ENCODE results near the gene KRTAP19-5. TPM values are rescaled to one million over a fixed set of nuclear protein-coding genes. Genes with fewer than 3 reads are reported as not detected.
"Not testable (repeated sequence)": the region's sequence is repeated elsewhere in the genome, so short reads cannot be mapped to it uniquely, and the experiment has no call there.

Gene KRTAP19-5
- total RNA-seq = not detected
- long read RNA-seq = 0 reads

- DNase-seq (ENCODE audit: missing footprints) = no peak
- ATAC-seq = no peak
- intact Hi-C loops (cut with DNase I) = no loop called here
Measured at GRCh38 chr21:30502041-30502440, at the start of gene KRTAP19-5. Gene KRTAP19-5, minus strand, starts transcription at chr21:30502141. Its CDS starts 51 bp downstream, at chr21:30502090.

DNA sequence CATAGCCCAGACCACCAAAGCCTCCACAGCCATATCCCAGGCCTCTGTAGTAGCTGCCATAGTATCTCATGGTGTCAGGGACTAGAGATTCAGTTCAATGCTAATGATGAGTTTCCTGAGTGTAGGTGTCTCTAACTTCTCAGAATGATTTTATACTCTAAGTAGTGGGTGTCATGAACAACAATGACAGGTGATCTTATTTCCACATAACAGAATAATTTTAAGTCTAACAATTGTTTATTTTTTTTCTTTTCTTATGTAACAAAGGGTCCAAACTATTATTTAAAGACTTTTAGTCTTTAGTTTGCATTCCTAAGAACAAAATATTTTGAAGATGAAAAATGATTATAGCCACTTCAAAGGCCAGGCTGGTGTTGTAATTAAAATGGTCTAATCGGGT is 39.8 kb upstream of the KRTAP19-5 start, which contains the start of gene KRTAP19-6:
KRTAP19-6 (minus strand) TSS at position 101 of the 400 bp plus-strand sequence; CDS start at position 70, 31 bp downstream.
- intact Hi-C loops (cut with DNase I) = no loop called here
- ATAC-seq (no peak), DNase-seq (ENCODE audit: missing footprints) (no peak)

- intact Hi-C loops (cut with DNase I) = no loop called here
Measured at GRCh38 chr21:30518876-30519275, 16.9 kb upstream of the KRTAP19-5 start.

DNA sequence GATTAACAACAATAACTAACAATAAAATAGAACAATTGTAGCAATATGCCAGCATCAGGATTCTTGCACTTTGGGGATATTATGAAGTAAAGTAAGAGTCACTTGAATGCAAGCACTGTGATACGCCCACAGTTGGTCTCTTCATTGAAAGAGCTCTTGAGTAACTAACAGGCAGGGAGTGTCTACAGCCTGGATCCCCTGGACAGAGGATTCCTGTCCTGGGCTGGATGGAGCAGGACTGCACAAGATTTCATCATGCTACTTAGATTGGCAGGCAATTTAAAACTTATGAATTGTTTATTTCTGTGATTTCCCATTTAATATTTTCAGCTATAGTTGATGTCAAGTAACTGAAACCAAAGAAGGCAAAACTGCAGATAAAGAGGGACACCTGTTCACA is 13.7 kb upstream of the KRTAP19-5 start:
- DNase-seq (ENCODE audit: missing footprints) (no peak), ATAC-seq (no peak)
- intact Hi-C loops (cut with DNase I) = no loop called here

More at GRCh38 chr21:30518876-30519275, 16.9 kb upstream of the KRTAP19-5 start:
- no peak for DNase-seq (ENCODE audit: missing footprints)
- ATAC-seq = no peak

DNA sequence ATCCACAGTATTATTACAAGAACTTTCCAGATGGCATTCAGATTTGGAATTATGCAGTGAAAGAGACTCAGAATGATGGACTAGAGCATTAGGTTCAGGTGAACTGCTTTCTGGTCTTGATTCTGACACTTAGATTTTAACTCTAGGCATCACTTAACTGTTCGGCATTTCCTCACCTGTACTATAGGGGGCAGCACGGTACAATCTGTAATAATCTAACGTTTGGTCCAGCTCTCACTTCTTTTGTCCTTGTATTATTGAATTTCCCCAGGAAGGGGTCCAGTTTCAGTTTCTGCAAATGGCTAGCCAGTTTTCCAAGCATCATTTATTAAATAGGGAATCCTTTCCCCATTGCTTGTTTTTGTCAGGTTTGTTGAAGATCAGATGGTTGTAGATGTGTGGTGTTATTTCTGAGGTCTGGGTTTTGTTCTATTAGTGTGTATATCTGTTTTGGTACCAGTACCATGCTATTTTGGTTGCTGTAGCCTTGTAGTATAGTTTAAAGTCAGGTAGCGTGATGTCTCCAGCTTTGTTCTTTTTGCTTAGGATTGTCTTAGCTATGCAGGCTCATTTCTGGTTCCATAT is 3.8 kb upstream of the KRTAP19-5 start:
- DNase-seq (ENCODE audit: missing footprints); intact Hi-C loops (cut with DNase I); ATAC-seq: not testable (repeated sequence)

- intact Hi-C loops (cut with DNase I) = no loop called here
- ATAC-seq = no peak
- no peak for DNase-seq (ENCODE audit: missing footprints)
Measured at GRCh38 chr21:30497065-30497464, 4.9 kb downstream of the KRTAP19-5 start, which contains the start of gene KRTAP19-4. Gene KRTAP19-4, minus strand, starts transcription at chr21:30497165. Its CDS starts 55 bp downstream, at chr21:30497110.

DNA sequence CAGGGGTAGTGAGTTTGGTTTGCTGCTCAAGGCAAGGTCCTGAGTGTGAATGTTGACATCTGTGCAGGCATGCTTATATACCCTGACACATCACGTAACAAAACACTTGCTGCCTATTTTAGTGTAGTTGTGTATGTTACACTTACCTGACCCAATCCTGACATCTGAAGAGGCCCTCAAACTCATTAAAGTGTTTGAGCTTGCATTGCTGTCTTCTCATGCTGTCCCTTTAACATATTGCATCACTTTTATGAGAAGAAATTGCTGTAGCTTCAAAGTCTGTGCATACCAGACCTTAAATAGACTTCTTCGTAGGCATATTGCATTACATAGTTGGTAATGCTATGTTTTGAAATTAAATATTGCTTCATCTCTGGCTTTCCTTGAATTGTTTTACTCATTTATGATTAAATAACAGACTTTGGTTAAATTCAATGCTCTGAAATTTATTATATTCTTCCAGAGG is 9.9 kb downstream of the KRTAP19-5 start, which contains the start of gene KRTAP19-3:
KRTAP19-3 (minus strand) TSS at position 51 of the 466 bp plus-strand sequence. CDS start 56 bp downstream, outside the sequence.
- ATAC-seq (no peak), DNase-seq (ENCODE audit: missing footprints) (no peak)
- intact Hi-C loops (cut with DNase I) = no loop called here

- no peak for ATAC-seq
- DNase-seq (ENCODE audit: missing footprints) = no peak
Measured at GRCh38 chr21:30487336-30487735, 14.6 kb downstream of the KRTAP19-5 start, which contains the start of gene KRTAP19-2. Gene KRTAP19-2, minus strand, starts transcription at chr21:30487436. Its CDS starts 88 bp downstream, at chr21:30487348.

GRCh38 chr21:30486180-30486579 is 15.8 kb downstream of the KRTAP19-5 start:
- no peak for ATAC-seq
- DNase-seq (ENCODE audit: missing footprints) = no peak
- intact Hi-C loops (cut with DNase I) = no loop called here

More at GRCh38 chr21:30487336-30487735, 14.6 kb downstream of the KRTAP19-5 start, which contains the start of gene KRTAP19-2:
- intact Hi-C loops (cut with DNase I) = no loop called here

GRCh38 chr21:30482130-30482529 is 19.8 kb downstream of the KRTAP19-5 start:
- intact Hi-C loops (cut with DNase I) = loop anchor here (5.0 kb wide), 1 partner anchor 85 kb away; no protein-coding TSS in a partner anchor
- ATAC-seq (no peak), DNase-seq (ENCODE audit: missing footprints) (no peak)

DNA sequence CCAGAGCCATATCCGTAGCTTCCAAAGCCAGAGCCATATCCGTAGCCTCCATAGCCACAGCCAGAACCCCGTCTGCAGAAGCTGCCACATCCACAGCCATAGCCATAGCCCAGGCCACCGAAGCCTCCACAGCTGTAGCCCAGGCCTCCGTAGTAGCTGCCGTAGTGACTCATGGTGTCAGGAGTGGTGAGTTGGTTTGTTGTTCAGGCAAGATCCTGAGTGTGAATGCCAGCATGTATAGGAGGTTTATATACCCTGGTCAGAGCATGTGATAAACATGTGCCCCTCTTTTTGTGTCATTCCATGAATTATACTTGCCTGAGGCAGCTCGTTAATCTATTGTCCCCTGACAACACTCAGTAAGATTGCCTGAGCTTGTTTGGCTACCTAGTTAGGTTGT is 21.8 kb downstream of the KRTAP19-5 start, which contains the start of gene KRTAP19-1:
KRTAP19-1 (minus strand) TSS at position 223 of the 400 bp plus-strand sequence; CDS start at position 173, 50 bp downstream.
- ATAC-seq (no peak), DNase-seq (ENCODE audit: missing footprints) (no peak)
- intact Hi-C loops (cut with DNase I) = loop anchor here (5.0 kb wide), 1 partner anchor 87 kb away; no protein-coding TSS in a partner anchor

DNA sequence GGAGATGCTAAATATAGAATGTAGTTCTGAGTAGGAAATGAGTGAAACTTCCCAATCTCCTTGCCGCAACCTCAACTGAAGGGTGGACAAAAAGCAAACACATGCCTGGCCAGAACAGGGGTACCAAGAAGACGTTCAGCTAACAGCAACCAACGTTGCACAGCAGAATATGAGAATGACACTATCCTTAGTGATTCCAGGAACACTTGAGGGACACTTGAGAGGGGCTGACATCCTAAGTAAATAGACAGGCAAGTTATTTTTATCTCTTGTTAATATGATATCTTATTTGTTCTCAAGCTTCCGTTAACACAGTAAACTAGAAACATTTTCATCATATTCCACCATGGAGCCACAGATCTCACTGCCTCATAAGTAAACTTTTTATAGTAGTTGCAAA is 22.7 kb downstream of the KRTAP19-5 start:
- DNase-seq (ENCODE audit: missing footprints) (no peak), ATAC-seq (no peak)
- intact Hi-C loops (cut with DNase I) = no loop called here

- no peak for DNase-seq (ENCODE audit: missing footprints)
- intact Hi-C loops (cut with DNase I) = no loop called here
- no peak for ATAC-seq
Measured at GRCh38 chr21:30478004-30478403, 23.9 kb downstream of the KRTAP19-5 start.

DNA sequence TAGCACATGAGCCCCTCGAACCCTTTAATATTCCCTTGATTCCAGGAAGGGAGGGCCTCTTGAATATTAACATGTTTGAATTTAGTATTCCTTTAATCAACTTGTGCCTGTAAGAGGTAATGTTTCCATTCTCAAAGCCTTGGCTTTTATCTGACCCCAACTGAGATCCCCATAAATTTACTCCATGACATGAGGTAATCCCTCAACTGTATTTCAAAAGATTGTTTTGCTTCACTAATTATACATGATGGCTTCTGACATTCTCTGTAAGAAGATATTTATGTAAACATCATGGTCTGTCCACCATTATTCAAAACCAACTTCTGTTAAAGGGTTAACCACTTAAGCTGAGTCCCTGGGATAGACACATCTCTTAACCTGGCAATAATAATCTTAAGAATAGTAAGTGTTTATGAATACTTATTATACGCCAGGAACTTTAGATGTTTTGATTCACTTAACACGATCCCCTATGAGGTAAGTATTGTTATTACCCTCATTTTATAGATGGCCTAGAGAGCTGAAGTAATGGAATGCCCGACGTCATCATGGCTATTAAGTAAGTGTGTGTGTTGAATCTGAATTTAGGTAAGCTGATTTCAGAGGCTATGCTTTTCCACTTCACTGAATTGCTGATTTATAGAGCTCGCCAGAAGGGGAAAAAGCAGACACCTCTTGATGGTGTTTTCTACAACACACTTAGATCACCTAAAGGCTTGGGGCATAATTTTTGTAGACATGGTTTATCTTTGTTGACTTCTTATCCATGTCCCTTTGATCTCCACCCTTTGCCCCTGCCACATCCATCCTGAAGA is 32.8 kb downstream of the KRTAP19-5 start:
- DNase-seq (ENCODE audit: missing footprints) (no peak), ATAC-seq (no peak)
- intact Hi-C loops (cut with DNase I) = no loop called here

GRCh38 chr21:30463713-30464112 is 38.2 kb downstream of the KRTAP19-5 start:
- ATAC-seq (no peak), DNase-seq (ENCODE audit: missing footprints) (no peak)
- intact Hi-C loops (cut with DNase I) = no loop called here

Data from Right ventricle myocardium inferior (tissue), 1 donor.